Measurements from ENCODE around the gene CIITA.

DNA sequence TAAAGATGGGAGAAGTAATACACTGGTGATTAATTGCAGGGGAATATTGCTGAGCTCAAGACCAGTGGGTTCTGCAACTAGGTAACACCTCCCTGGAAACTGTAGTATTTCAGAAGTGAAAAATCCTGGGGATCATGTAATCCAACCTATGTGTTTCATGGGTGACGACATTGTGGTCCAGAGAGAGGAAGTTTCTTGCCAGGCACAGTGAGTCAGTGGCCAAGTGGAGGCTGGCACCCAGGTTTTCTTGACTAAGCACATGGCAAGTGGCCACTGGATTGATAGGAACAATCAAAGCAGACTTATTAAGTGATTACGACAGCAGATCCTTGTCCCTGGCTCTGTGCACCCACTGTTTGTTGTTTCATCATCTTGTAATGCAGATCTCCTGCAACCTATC, 14.6 kb upstream of the CIITA start:
- TF ChIP-seq EZH2 (IDR thresholded peaks at IDR 0.05; ENCODE audit: insufficient read depth, poor library complexity, severe bottlenecking) = no peak
- TF ChIP-seq EZH2phosphoT487 (IDR thresholded peaks at IDR 0.05; ENCODE audit: insufficient read depth, low read depth) = no peak

Measured in GM23248 (cell line).